ENCODE data around the gene TFAP2B.

The TFAP2B gene

GRCh38 chr6:50862176-50862575, 43.5 kb downstream of the TFAP2B start:
- no peak for DNase-seq
- Histone ChIP-seq H3K27ac (no peak overlapping the region), H3K27me3 (ENCODE audit: insufficient read depth, low read depth, severe bottlenecking) (no peaks in the 10 kb centered on the region), H3K36me3 (no peaks in the 10 kb centered on the region), H3K4me3 (ENCODE audit: low read depth, low read length) (no peak overlapping the region), H3K9me3 (ENCODE audit: severe bottlenecking) (no peaks in the 10 kb centered on the region)
- TF ChIP-seq, protein P1, sequence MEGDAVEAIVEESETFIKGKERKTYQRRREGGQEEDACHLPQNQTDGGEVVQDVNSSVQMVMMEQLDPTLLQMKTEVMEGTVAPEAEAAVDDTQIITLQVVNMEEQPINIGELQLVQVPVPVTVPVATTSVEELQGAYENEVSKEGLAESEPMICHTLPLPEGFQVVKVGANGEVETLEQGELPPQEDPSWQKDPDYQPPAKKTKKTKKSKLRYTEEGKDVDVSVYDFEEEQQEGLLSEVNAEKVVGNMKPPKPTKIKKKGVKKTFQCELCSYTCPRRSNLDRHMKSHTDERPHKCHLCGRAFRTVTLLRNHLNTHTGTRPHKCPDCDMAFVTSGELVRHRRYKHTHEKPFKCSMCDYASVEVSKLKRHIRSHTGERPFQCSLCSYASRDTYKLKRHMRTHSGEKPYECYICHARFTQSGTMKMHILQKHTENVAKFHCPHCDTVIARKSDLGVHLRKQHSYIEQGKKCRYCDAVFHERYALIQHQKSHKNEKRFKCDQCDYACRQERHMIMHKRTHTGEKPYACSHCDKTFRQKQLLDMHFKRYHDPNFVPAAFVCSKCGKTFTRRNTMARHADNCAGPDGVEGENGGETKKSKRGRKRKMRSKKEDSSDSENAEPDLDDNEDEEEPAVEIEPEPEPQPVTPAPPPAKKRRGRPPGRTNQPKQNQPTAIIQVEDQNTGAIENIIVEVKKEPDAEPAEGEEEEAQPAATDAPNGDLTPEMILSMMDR (IDR thresholded peaks at IDR 0.05; ENCODE audit: low read depth, low read length): no peak

DNA sequence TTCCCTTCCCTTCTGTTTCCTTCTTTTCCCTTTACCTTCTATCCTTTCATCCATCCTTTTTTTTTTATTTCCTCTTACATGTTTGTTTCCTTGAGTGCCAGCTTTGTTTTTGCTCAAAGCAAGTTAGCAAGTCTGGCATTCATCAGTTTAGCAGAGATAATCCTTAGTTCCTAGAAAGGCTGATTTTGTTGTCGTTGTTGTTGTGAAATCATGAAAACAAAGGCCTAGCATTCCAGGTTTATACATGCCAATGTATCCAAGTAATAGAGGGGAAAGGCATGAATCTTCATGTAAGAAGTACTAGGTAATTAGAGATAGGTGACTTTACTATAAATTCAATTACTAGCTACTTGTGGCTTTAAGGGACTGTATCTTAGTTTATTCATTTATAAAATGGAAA, 45.9 kb downstream of the TFAP2B start:
- no peak overlapping the region for H3K4me3 ChIP-seq (ENCODE audit: low read depth, low read length)
- TF ChIP-seq, protein P1 (IDR thresholded peaks at IDR 0.05; ENCODE audit: low read depth, low read length): no peak
- no peak for DNase-seq
- no peaks in the 10 kb centered on the region for H3K27me3 ChIP-seq (ENCODE audit: insufficient read depth, low read depth, severe bottlenecking)
- H3K36me3 ChIP-seq: no peaks in the 10 kb centered on the region
- H3K27ac ChIP-seq: no peak overlapping the region
- no peaks in the 10 kb centered on the region for H3K9me3 ChIP-seq (ENCODE audit: severe bottlenecking)

- DNase-seq: no peak
- TF ChIP-seq, protein P1 (IDR thresholded peaks at IDR 0.05; ENCODE audit: low read depth, low read length): no peak
- Histone ChIP-seq H3K36me3 (no peaks in the 10 kb centered on the region), H3K27me3 (ENCODE audit: insufficient read depth, low read depth, severe bottlenecking) (no peaks in the 10 kb centered on the region), H3K9me3 (ENCODE audit: severe bottlenecking) (no peaks in the 10 kb centered on the region), H3K27ac (no peak overlapping the region), H3K4me3 (ENCODE audit: low read depth, low read length) (no peak overlapping the region)
Observed at GRCh38 chr6:50868466-50868865, 49.8 kb downstream of the TFAP2B start.

DNA sequence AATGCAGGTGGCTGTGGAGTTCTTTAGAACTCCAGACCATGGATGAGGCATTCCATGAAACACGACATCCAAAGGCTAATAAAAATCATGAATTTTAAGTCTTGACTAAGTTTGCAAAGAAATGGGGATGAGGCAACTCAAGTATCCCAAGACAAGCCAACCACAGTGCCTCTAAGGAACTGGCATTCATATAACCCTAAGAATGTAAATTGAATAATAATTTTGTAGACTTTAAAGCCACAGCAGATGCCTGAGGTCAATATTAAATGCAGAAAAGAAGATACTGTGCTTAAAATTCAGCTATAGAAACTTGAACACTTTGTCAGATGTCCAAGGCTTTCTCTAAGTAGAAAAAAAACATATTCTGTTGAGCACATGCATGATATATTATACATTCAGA, 54.5 kb downstream of the TFAP2B start:
- TF ChIP-seq, protein P1 (IDR thresholded peaks at IDR 0.05; ENCODE audit: low read depth, low read length): no peak
- Histone ChIP-seq H3K4me3 (ENCODE audit: low read depth, low read length) (no peak overlapping the region), H3K27ac (no peak overlapping the region), H3K27me3 (ENCODE audit: insufficient read depth, low read depth, severe bottlenecking) (no peaks in the 10 kb centered on the region), H3K36me3 (no peaks in the 10 kb centered on the region), H3K9me3 (ENCODE audit: severe bottlenecking) (no peaks in the 10 kb centered on the region)
- DNase-seq: no peak

DNA sequence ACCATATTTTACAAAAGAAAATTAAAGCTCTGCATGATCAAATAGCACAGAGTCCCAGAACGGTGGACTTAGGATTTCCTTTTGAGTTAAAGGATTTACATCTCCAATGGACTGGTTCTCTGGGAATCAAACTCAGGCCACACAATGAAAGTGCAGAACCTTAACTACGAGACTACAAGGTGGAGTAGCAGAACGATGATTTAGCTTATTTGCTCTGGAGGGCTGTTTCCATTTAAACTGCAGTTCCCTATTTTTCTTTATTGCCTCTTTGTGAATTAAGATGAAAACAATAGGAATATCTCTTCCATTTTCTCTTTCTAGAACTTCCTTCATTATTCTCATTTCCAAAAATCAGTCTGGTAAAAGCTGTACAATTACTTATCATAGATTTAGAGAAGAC, 65.7 kb downstream of the TFAP2B start:
- no peak overlapping the region for H3K4me3 ChIP-seq (ENCODE audit: low read depth, low read length)
- H3K36me3 ChIP-seq: no peaks in the 10 kb centered on the region
- no peaks in the 10 kb centered on the region for H3K27me3 ChIP-seq (ENCODE audit: insufficient read depth, low read depth, severe bottlenecking)
- TF ChIP-seq, protein P1 (IDR thresholded peaks at IDR 0.05; ENCODE audit: low read depth, low read length): no peak
- H3K9me3 ChIP-seq (ENCODE audit: severe bottlenecking): no peaks in the 10 kb centered on the region
- H3K27ac ChIP-seq: no peak overlapping the region
- no peak for DNase-seq

- H3K27ac ChIP-seq: no peak overlapping the region
- no peak for DNase-seq
- no peak overlapping the region for H3K4me3 ChIP-seq (ENCODE audit: low read depth, low read length)
- no peaks in the 10 kb centered on the region for H3K27me3 ChIP-seq (ENCODE audit: insufficient read depth, low read depth, severe bottlenecking)
- H3K9me3 ChIP-seq (ENCODE audit: severe bottlenecking): no peaks in the 10 kb centered on the region
- H3K36me3 ChIP-seq: no peaks in the 10 kb centered on the region
- TF ChIP-seq, protein P1 (IDR thresholded peaks at IDR 0.05; ENCODE audit: low read depth, low read length): no peak
Observed at GRCh38 chr6:50887112-50887511, 68.4 kb downstream of the TFAP2B start.

All from WERI-Rb-1 (cell line).